ENCODE measurements around the gene MAN2A2. TPM values are rescaled to one million over a fixed set of nuclear protein-coding genes. Genes with fewer than 3 reads are reported as not detected.

Gene MAN2A2
- total and polyA plus RNA-seq, 9 of the 15 experiments (the other 6 are each of a cell fraction or from before 2014, with no cell fraction given), result 7.3 to 151 (median 43.4) TPM

DNA sequence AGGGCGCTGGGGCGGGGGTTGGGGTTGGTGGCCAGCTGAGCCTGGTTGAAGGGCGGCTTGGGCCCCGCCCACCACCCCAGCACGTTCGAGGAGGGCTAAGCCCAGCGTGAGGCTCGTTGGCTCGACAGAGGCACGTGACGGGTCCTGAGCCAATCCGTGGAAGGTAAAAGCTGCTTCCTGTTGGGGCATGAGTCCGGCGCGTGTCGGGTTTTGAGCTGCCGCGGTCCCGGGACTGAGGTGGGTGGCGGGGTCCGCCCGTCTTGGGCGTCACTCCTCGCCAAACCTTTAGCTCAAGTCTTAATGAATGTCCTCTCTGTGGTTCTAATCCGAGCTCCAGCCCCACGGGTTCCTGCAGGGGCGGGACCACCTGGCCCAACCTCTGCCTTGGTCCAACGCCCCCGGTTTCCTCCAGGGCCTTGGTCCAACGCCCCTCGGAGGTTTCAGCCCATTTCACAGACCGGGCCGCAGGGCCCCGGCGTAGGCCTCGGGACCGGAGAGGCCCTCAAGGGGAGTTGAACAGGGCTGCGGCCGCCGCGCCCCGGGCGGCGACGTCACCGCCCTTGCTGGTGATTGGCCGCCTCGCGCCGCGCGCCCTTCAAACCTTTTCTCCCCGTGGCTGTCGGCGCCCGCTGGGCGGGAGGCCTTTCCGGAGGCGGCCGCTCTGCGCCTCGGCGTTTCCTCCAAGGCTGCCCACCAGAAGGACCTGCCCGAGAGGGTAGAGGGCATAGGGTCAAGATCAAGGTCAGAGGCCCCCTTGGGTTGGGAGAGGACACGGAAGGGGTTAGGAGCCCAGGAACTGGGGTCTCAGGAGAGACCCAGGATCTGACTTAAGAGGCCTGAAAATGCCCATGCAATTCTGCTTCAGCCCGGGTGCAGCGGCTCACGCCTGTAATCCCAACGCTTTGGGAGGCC, 51.9 kb downstream of the MAN2A2 start, which contains the start of gene RCCD1 (continued):
- TF ChIP-seq PRMT5 (CRISPR knock-in tag; IDR thresholded peaks at IDR 0.05) (no peak), ZNF589 (CRISPR knock-in tag; IDR thresholded peaks at IDR 0.05; ENCODE audit: low read depth) (peak; percentile 83), FOXP1 (CRISPR knock-in tag; IDR thresholded peaks at IDR 0.05) (peak; percentile 93), MED1 (CRISPR knock-in tag; IDR thresholded peaks at IDR 0.05; ENCODE audit: borderline replicate concordance) (no peak), FUS (optimal IDR thresholded peaks at IDR 0.05; ENCODE audit: low read depth, low read length) (peak; percentile 88), MEF2D (tag; conservative IDR thresholded peaks at IDR 0.05; ENCODE audit: low read depth) (peak; percentile 47; the same call in 1 of the 2 replicates), GABPB1 (CRISPR knock-in tag; IDR thresholded peaks at IDR 0.05) (peak; percentile 82), ATF3 (IDR thresholded peaks at IDR 0.05) (peak; percentile 35; the same call in 1 of the 2 replicates), ATF3 (CRISPR knock-in tag; conservative IDR thresholded peaks at IDR 0.05) (peak; percentile 87), ZNF41 (CRISPR knock-in tag; conservative IDR thresholded peaks at IDR 0.05) (no peak; the same call in 1 of the 2 replicates), GABPA (tag; conservative IDR thresholded peaks at IDR 0.05; ENCODE audit: low read depth) (peak; percentile 81), ZNF175 (CRISPR knock-in tag; IDR thresholded peaks at IDR 0.05; ENCODE audit: low read depth) (peak; percentile 56; the same call in 1 of the 2 replicates), ZNF316 (IDR thresholded peaks at IDR 0.05) (peak; percentile 90), PCBP2 (IDR thresholded peaks at IDR 0.05; ENCODE audit: low read depth, low read length, poor library complexity, severe bottlenecking) (no peak), ESRRA (IDR thresholded peaks at IDR 0.05; ENCODE audit: borderline replicate concordance, low read depth) (peak; percentile 89)
- TF ChIP-seq, protein P1, sequence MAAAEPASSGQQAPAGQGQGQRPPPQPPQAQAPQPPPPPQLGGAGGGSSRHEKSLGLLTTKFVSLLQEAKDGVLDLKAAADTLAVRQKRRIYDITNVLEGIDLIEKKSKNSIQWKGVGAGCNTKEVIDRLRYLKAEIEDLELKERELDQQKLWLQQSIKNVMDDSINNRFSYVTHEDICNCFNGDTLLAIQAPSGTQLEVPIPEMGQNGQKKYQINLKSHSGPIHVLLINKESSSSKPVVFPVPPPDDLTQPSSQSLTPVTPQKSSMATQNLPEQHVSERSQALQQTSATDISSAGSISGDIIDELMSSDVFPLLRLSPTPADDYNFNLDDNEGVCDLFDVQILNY (CRISPR knock-in tag; IDR thresholded peaks at IDR 0.05), result peak; percentile 71; the same call in 1 of the 2 replicates
- TF ChIP-seq, protein P2, sequence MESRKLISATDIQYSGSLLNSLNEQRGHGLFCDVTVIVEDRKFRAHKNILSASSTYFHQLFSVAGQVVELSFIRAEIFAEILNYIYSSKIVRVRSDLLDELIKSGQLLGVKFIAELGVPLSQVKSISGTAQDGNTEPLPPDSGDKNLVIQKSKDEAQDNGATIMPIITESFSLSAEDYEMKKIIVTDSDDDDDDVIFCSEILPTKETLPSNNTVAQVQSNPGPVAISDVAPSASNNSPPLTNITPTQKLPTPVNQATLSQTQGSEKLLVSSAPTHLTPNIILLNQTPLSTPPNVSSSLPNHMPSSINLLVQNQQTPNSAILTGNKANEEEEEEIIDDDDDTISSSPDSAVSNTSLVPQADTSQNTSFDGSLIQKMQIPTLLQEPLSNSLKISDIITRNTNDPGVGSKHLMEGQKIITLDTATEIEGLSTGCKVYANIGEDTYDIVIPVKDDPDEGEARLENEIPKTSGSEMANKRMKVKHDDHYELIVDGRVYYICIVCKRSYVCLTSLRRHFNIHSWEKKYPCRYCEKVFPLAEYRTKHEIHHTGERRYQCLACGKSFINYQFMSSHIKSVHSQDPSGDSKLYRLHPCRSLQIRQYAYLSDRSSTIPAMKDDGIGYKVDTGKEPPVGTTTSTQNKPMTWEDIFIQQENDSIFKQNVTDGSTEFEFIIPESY (CRISPR knock-in tag; IDR thresholded peaks at IDR 0.05), result peak; percentile 48
- TF ChIP-seq, protein P3, sequence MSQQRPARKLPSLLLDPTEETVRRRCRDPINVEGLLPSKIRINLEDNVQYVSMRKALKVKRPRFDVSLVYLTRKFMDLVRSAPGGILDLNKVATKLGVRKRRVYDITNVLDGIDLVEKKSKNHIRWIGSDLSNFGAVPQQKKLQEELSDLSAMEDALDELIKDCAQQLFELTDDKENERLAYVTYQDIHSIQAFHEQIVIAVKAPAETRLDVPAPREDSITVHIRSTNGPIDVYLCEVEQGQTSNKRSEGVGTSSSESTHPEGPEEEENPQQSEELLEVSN (IDR thresholded peaks at IDR 0.05; ENCODE audit: borderline replicate concordance in 1 of 2, extremely low read depth in 1 of 2, insufficient read depth in 1 of 2, insufficient read length in 1 of 2, low read depth in 1 of 2, low read length in 1 of 2, poor library complexity in 1 of 2, severe bottlenecking in 1 of 2), result peak; percentile 92 to 99
- TF ChIP-seq, protein P4, sequence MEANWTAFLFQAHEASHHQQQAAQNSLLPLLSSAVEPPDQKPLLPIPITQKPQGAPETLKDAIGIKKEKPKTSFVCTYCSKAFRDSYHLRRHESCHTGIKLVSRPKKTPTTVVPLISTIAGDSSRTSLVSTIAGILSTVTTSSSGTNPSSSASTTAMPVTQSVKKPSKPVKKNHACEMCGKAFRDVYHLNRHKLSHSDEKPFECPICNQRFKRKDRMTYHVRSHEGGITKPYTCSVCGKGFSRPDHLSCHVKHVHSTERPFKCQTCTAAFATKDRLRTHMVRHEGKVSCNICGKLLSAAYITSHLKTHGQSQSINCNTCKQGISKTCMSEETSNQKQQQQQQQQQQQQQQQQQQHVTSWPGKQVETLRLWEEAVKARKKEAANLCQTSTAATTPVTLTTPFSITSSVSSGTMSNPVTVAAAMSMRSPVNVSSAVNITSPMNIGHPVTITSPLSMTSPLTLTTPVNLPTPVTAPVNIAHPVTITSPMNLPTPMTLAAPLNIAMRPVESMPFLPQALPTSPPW (CRISPR knock-in tag; IDR thresholded peaks at IDR 0.05), result peak; percentile 80; the same call in 1 of the 2 replicates
